Activated T-cell treated with anti-CD3 and anti-CD28 coated beads, Interleukin-2, amount 50 U/mL, for 4 hours (primary cell): ENCODE results near the gene ZMIZ2. TPM values are rescaled to one million over a fixed set of nuclear protein-coding genes. Genes with fewer than 3 reads are reported as not detected.

Experiments
- ATAC-seq, 2 donors: fragments of 200-7000 bp; cut with Tn5 transposase; one replicate each; pipeline ENCODE4 v1.10.0; 2021
- DNase-seq: peaks from one replicate; pipeline ENCODE4 v3.0.0-alpha.2; 2020
- H3K27me3 Mint-ChIP-seq: one replicate; pipeline ENCODE4 v1.8.0; 2021; ENCODE audit warnings: low read depth, mixed read lengths
- H3K36me3 Mint-ChIP-seq: one replicate; pipeline ENCODE4 v1.8.0; 2022; ENCODE audit warnings: mixed read lengths; ENCODE audit not compliant: insufficient read depth
- H3K4me1 Mint-ChIP-seq: one replicate; pipeline ENCODE4 v1.8.0; 2021; ENCODE audit warnings: low read depth, mixed read lengths
- H3K4me3 Mint-ChIP-seq: one replicate; pipeline ENCODE4 v1.8.0; 2021; ENCODE audit warnings: mild to moderate bottlenecking, moderate library complexity, mixed read lengths
- H3K9me3 Mint-ChIP-seq: one replicate; pipeline ENCODE4 v1.8.0; 2021; ENCODE audit warnings: mixed read lengths
- total RNA-seq, 3 donors: library from RNA; stranded (reverse); gene quantifications; one replicate each; pipeline ENCODE4 v1.2.1, GENCODE V29; 2021

Gene ZMIZ2
- total RNA-seq, 3 donors from 2014 or later = 109 to 137 (median 118) TPM

DNA sequence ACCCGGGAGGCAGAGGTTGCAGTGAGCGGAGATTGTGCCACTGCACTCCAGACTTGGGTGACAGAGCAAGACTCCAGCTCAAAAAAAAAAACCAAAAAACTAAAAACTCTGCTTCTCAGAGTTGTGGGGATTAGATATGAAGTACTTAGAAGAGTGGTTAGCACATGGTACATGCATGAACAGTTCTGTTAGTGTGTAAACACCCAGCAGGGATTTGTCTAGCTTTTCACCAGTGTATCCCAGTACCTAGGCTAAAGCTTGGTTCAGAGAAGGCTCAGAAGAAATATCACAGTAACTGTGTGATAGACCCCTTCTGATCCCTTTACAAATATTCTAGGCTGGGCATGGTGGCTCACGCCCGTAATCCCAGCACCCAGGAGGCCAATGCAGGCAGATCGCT lies 57.3 kb downstream of the ZMIZ2 start:
- Mint-ChIP-seq H3K4me3 (no peak overlapping the region), H3K27me3 (no peaks in the 10 kb centered on the region), H3K9me3 (no peaks in the 10 kb centered on the region), H3K36me3 (peaks cover 17% of the 10 kb centered on the region), H3K4me1 (peaks cover 10% of the 10 kb centered on the region)
- DNase-seq = no peak
- ATAC-seq = no peak

DNA sequence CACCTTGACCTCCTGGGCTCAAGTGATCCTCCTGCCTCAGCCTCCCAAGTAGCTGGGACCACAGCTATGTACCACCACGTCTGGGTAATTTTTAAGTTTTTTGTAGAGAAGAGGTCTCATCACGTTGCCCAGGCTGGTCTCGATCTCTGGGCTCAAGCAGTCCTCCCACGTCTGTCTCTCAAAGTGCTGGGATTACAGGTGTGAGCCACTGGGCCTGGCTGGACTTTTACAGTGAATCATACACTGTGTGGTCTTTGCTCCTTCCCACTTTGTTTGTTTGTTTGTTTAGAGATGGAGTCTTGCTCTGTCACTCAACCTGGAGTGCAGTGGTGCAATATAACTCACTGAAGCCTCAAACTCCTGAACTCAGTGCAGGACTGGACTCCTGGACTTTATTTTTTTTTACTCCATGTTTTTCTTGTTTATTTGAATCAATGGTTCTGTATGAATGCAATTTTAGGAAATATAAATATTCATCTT lies 60.3 kb downstream of the ZMIZ2 start:
- no peak overlapping the region for H3K4me3 Mint-ChIP-seq

DNA sequence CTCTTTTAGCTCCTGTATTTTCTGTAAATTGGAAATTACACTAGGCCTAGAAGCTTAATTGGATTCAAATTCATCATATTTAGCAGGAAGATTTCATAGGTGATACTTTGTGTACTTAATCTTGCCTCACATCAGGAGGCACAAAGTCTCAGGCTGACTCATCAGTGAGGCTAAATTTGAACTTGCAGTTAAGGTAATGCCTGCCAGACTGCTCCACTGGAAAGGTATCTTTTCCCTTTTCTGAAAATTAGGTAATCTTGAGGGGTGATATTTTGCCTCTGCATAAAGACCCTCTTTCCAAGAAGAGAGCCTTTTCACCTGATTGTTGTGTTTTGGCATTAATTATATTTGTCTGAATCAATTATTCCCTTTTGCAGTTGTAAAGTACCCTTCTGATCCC lies 62.4 kb downstream of the ZMIZ2 start:
- Mint-ChIP-seq H3K4me3 (no peak overlapping the region), H3K36me3 (no peaks in the 10 kb centered on the region), H3K4me1 (no peaks in the 10 kb centered on the region), H3K27me3 (no peaks in the 10 kb centered on the region), H3K9me3 (no peaks in the 10 kb centered on the region)
- no peak for ATAC-seq
- DNase-seq = no peak

More for the DNA sequence above, 60.3 kb downstream of the ZMIZ2 start:
- Mint-ChIP-seq H3K4me1 (no peaks in the 10 kb centered on the region), H3K36me3 (peaks cover 2% of the 10 kb centered on the region), H3K9me3 (no peaks in the 10 kb centered on the region), H3K27me3 (no peaks in the 10 kb centered on the region)
- DNase-seq (no peak), ATAC-seq (no peak)

DNA sequence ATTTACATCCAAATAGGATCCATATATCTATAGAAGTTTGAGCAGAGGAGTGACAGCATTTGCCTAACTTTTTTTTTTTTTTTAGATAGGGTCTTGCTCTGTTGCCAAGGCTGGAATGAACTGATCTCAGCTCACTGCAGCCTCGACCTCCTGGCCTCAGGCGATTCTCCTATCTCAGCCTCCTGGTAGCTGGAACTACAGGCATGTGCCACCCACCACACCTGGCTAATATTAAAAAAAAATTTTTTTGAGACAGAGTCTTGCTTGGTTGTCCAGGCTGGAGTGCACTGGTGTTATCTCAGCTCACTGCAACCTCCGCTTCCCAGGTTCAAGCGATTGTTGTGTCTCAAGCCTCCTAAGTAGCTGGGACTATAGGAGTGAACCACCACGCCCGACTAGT lies 62.9 kb downstream of the ZMIZ2 start:
- no peak overlapping the region for H3K4me3 Mint-ChIP-seq
- ATAC-seq (no peak), DNase-seq (no peak)
- no peaks in the 10 kb centered on the region for H3K36me3 Mint-ChIP-seq
- no peaks in the 10 kb centered on the region for H3K4me1 Mint-ChIP-seq
- no peaks in the 10 kb centered on the region for H3K9me3 Mint-ChIP-seq
- no peaks in the 10 kb centered on the region for H3K27me3 Mint-ChIP-seq

DNA sequence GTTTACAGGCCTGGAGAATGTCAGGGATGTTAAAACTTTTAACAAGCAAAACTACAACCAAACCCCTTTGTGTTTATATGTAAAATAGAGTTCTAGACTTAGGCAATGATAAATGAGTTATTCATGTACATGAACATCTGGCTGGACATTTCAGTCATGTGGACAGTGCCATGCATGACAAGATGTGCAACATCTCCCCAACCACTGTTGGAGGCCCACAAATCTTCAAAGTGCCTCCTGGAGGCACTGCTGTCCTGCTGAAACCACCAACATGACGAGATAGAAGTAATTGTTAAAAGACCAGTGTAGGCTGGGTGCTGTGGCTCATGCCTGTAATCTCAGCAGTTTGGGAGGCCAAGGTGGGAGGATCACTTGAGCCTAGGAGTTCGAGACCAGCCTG lies 66.3 kb downstream of the ZMIZ2 start:
- Mint-ChIP-seq H3K9me3 (no peaks in the 10 kb centered on the region), H3K36me3 (no peaks in the 10 kb centered on the region), H3K4me1 (no peaks in the 10 kb centered on the region), H3K27me3 (no peaks in the 10 kb centered on the region), H3K4me3 (no peak overlapping the region)
- DNase-seq = no peak
- no peak for ATAC-seq

DNA sequence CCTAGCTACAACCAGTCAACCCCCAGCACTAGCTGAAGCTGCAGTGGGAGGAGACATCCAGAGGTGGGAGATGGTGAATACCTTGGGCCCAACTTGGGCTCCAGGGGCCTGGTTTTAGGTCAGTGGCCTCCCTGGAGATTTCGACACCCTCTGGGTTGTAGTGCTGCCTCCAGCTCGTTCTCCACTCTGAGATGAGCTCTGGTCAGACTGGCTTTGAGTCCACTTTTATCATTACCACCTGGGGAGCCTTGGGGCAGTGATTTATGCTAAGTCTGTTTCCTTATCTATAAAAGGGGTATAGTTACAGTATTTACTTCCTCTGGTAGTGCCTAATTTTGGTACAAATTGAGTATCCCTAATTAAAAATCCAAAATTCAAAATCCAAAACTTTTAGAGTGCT lies 70.6 kb downstream of the ZMIZ2 start:
- H3K9me3 Mint-ChIP-seq = no peaks in the 10 kb centered on the region
- H3K4me3 Mint-ChIP-seq = no peak overlapping the region
- ATAC-seq (no peak), DNase-seq (no peak)
- H3K27me3 Mint-ChIP-seq = no peaks in the 10 kb centered on the region
- H3K4me1 Mint-ChIP-seq = peaks cover under 1% of the 10 kb centered on the region
- H3K36me3 Mint-ChIP-seq = no peaks in the 10 kb centered on the region

Other genes with a start within 250 kb of the ZMIZ2 start
- gene NPC1L1, start 207.5 kb upstream of the ZMIZ2 start, total RNA-seq = under 1 TPM in 1 of 3 donors, not detected in 2; 0.03 TPM
- 100 to 1,000 TPM; 224 to 239 (median 224) TPM for gene DDX56, start 174.9 kb upstream of the ZMIZ2 start, total RNA-seq
- 10 to 100 TPM; 71.3 to 79.4 (median 71.4) TPM for gene TMED4, start 166.6 kb upstream of the ZMIZ2 start, total RNA-seq
- gene OGDH, start 142.2 kb upstream of the ZMIZ2 start, total RNA-seq = 100 to 1,000 TPM in 1 of 3 donors, 10 to 100 TPM in 2; 83.0 to 105 (median 97.2) TPM
- gene PPIA, start 47.8 kb downstream of the ZMIZ2 start, total RNA-seq = 1,000 to 10,000 TPM; 2,630 to 2,693 (median 2,657) TPM
- 100 to 1,000 TPM; 128 to 140 (median 133) TPM for gene H2AZ2, start 99.2 kb downstream of the ZMIZ2 start, total RNA-seq
- gene PURB, start 136.7 kb downstream of the ZMIZ2 start, total RNA-seq = 10 to 100 TPM; 28.9 to 34.4 (median 30.6) TPM
- gene MYO1G, start 230.2 kb downstream of the ZMIZ2 start, total RNA-seq = 100 to 1,000 TPM; 120 to 205 (median 143) TPM